ENCODE data around the gene LINC01488.

- TF ChIP-seq POLR2A (IDR thresholded peaks at IDR 0.05; ENCODE audit: low read length), result no peak
- no peak for TF ChIP-seq GATA1 (IDR thresholded peaks at IDR 0.05; ENCODE audit: low read depth, low read length)
Observed at GRCh38 chr11:69511358-69512055, 30.0 kb downstream of the LINC01488 start.

Data from erythroblast (primary cell).